Measurements from ENCODE around the gene ERLEC1. TPM values are rescaled to one million over a fixed set of nuclear protein-coding genes. Genes with fewer than 3 reads are reported as not detected.

The ERLEC1 gene
- total RNA-seq (ENCODE audit: low replicate concordance), result 64.5 and 72.1 TPM in 2 replicates

- H3K4me3 ChIP-seq (ENCODE audit: low read depth, low read length), result peak within 1 kb of the TSS; percentile 94
- DNase-seq (ENCODE audit: low read depth), result peak; percentile 73
- no peak for TF ChIP-seq CTCF (IDR thresholded peaks at IDR 0.05; ENCODE audit: insufficient read depth, low read length)
These were observed at the start of gene ERLEC1, which contains the start of gene ASB3 for GRCh38 chr2:53786705-53787613. Gene ERLEC1 (plus strand): TSS chr2:53787044. CDS start chr2:53787211, 167 bp downstream. Gene ASB3 (minus strand): TSS chr2:53786953. CDS start chr2:53765572, 21,381 bp downstream.

GRCh38 chr2:53737091-53737490, 49.8 kb upstream of the ERLEC1 start:
- H3K4me3 ChIP-seq (ENCODE audit: low read depth, low read length), result no peak overlapping the region
- no peak for TF ChIP-seq CTCF (IDR thresholded peaks at IDR 0.05; ENCODE audit: insufficient read depth, low read length)
- no peak for DNase-seq (ENCODE audit: low read depth)

GRCh38 chr2:53739032-53739431, 47.8 kb upstream of the ERLEC1 start:
- no peak for TF ChIP-seq CTCF (IDR thresholded peaks at IDR 0.05; ENCODE audit: insufficient read depth, low read length)

GRCh38 chr2:53740170-53740569, 46.7 kb upstream of the ERLEC1 start:
- peak; percentile 58 for DNase-seq (ENCODE audit: low read depth)
- TF ChIP-seq CTCF (IDR thresholded peaks at IDR 0.05; ENCODE audit: insufficient read depth, low read length), result peak; percentile 48
- H3K4me3 ChIP-seq (ENCODE audit: low read depth, low read length), result no peak overlapping the region

More at GRCh38 chr2:53739032-53739431, 47.8 kb upstream of the ERLEC1 start:
- no peak for DNase-seq (ENCODE audit: low read depth)
- H3K4me3 ChIP-seq (ENCODE audit: low read depth, low read length), result no peak overlapping the region

GRCh38 chr2:53744395-53745065, 42.3 kb upstream of the ERLEC1 start:
- TF ChIP-seq CTCF (IDR thresholded peaks at IDR 0.05; ENCODE audit: insufficient read depth, low read length), result no peak
- no peak overlapping the region for H3K4me3 ChIP-seq (ENCODE audit: low read depth, low read length)
- no peak for DNase-seq (ENCODE audit: low read depth)

- TF ChIP-seq CTCF (IDR thresholded peaks at IDR 0.05; ENCODE audit: insufficient read depth, low read length), result no peak
- no peak for DNase-seq (ENCODE audit: low read depth)
- H3K4me3 ChIP-seq (ENCODE audit: low read depth, low read length), result no peak overlapping the region
These were observed 36.6 kb upstream of the ERLEC1 start for GRCh38 chr2:53750041-53750768.

Data from fibroblast of the aortic adventitia (primary cell).